H1 (cell line): ENCODE results near the gene MSI1. TPM values are rescaled to one million over a fixed set of nuclear protein-coding genes. Genes with fewer than 3 reads are reported as not detected.

Experiments
- BRCA1 ChIP-seq: IDR thresholded peaks from 2 replicates; pipeline ENCODE4 v1.6.1; 2012; ENCODE audit warnings: low read depth, low read length, improper control_type of control experiment
- CEBPB ChIP-seq: IDR thresholded peaks from 2 replicates; pipeline ENCODE4 v1.6.1; 2012; ENCODE audit warnings: low read depth, low read length
- CHD1 ChIP-seq: IDR thresholded peaks from 2 replicates; pipeline ENCODE4 v1.6.1; 2012; ENCODE audit warnings: low read depth, low read length, improper control_type of control experiment
- CTCF ChIP-seq, 3 experiments: IDR thresholded peaks; 1 replicate in 2 of 3; 2 replicates in 1 of 3; pipeline versions ENCODE4 v1.5.1 to v1.6.1; 2011; ENCODE audit warnings: low read length in 3 of 3, mild to moderate bottlenecking in 3 of 3, inconsistent platforms in 2 of 3, low read depth in 1 of 3, moderate library complexity in 1 of 3; ENCODE audit not compliant: insufficient read depth in 1 of 3; ENCODE audit errors: control extremely low read depth in 1 of 3
- EGR1 ChIP-seq: IDR thresholded peaks from 2 replicates; pipeline ENCODE4 v1.6.1; 2011; ENCODE audit warnings: low read depth, low read length, borderline replicate concordance
- EP300 ChIP-seq, 2 experiments: IDR thresholded peaks; 1 replicate in 1 of 2; 2 replicates in 1 of 2; pipeline ENCODE4 v1.6.1; 2011 to 2012; ENCODE audit warnings: low read depth in 2 of 2, low read length in 2 of 2, mild to moderate bottlenecking in 2 of 2, borderline replicate concordance in 1 of 2, inconsistent platforms in 1 of 2, moderate library complexity in 1 of 2
- GABPA ChIP-seq: IDR thresholded peaks from 2 replicates; pipeline ENCODE4 v1.6.1; 2011; ENCODE audit warnings: mild to moderate bottlenecking, low read length, moderate library complexity, borderline replicate concordance; ENCODE audit not compliant: insufficient read depth
- GTF2F1 ChIP-seq: IDR thresholded peaks from 2 replicates; pipeline ENCODE4 v1.6.1; 2012; ENCODE audit warnings: low read depth, low read length, improper control_type of control experiment, borderline replicate concordance
- MAX ChIP-seq: IDR thresholded peaks from 2 replicates; pipeline ENCODE4 v1.6.1; 2012; ENCODE audit warnings: inconsistent platforms
- PHF8 ChIP-seq: fragments of 200-600 bp; sonication (generic); conservative IDR thresholded peaks from 2 replicates; pipeline ENCODE4 v1.7.1; 2012; ENCODE audit warnings: low read depth, mild to moderate bottlenecking, inconsistent platforms, low read length, moderate library complexity
- POLR2A ChIP-seq, 2 experiments: IDR thresholded peaks; 1 replicate in 1 of 2; 2 replicates in 1 of 2; pipeline ENCODE4 v1.6.1; 2011; ENCODE audit warnings: low read depth in 2 of 2, low read length in 2 of 2, mild to moderate bottlenecking in 2 of 2; ENCODE audit errors: control extremely low read depth in 1 of 2
- POLR2AphosphoS5 ChIP-seq: IDR thresholded peaks from 2 replicates; pipeline ENCODE4 v1.6.1; 2011; ENCODE audit warnings: low read depth, low read length
- RBBP5 ChIP-seq: IDR thresholded peaks from 2 replicates; pipeline ENCODE4 v1.7.1; 2012; ENCODE audit warnings: low read depth, mild to moderate bottlenecking, inconsistent platforms, low read length, moderate library complexity, borderline replicate concordance
- RFX5 ChIP-seq: IDR thresholded peaks from 2 replicates; pipeline ENCODE4 v1.6.1; 2011; ENCODE audit warnings: low read depth, low read length, improper control_type of control experiment, borderline replicate concordance
- SIN3A ChIP-seq, 2 experiments: IDR thresholded peaks in 1 of 2; conservative IDR thresholded peaks in 1 of 2; 2 replicates each; pipeline ENCODE4 v1.6.1; 2011 to 2012; ENCODE audit warnings: low read length in 2 of 2, improper control_type of control experiment in 1 of 2, low read depth in 1 of 2, mild to moderate bottlenecking in 1 of 2
- SP1 ChIP-seq: IDR thresholded peaks from 2 replicates; pipeline ENCODE4 v1.6.1; 2011; ENCODE audit warnings: low read depth, low read length
- TAF7 ChIP-seq: optimal IDR thresholded peaks from 2 replicates; pipeline ENCODE3; 2011; ENCODE audit warnings: low read depth, mild to moderate bottlenecking, inconsistent platforms, low read length, moderate library complexity, borderline replicate concordance
- TBP ChIP-seq: IDR thresholded peaks from 2 replicates; pipeline ENCODE4 v1.6.1; 2011; ENCODE audit warnings: low read depth, low read length, improper control_type of control experiment
- TEAD4 ChIP-seq: IDR thresholded peaks from 2 replicates; pipeline ENCODE4 v1.6.1; 2012; ENCODE audit warnings: low read depth, low read length, inconsistent platforms, mixed read lengths
- YY1 ChIP-seq: IDR thresholded peaks from 2 replicates; pipeline ENCODE4 v1.6.1; 2011; ENCODE audit warnings: low read depth, mild to moderate bottlenecking, low read length
- ZNF274 ChIP-seq: IDR thresholded peaks from 2 replicates; pipeline ENCODE4 v1.7.0; 2012; ENCODE audit warnings: low read length, borderline replicate concordance; ENCODE audit errors: extremely low read depth
- polyA plus RNA-seq, 7 experiments: library from polyadenylated mRNA; depleted of rRNA in 3 of 7; stranded (reverse) in 5 of 7; unstranded in 2 of 7; fragments of >200 nt in 5 of 7; fragments of 200-250 nt in 2 of 7; gene quantifications; 1 replicate in 5 of 7; 2 replicates in 1 of 7; 4 replicates in 1 of 7; pipeline versions ENCODE4 v1.2.1 to v1.2.3, GENCODE V29; 2011 to 2013; ENCODE audit warnings: missing spikeins in 2 of 7, mixed read lengths in 2 of 7
- total RNA-seq: library from RNA; stranded (reverse); fragmentation: NEBNext Ultra II Directional; extraction: Animal tissue kit (Norgen Biotek cat#: 25700); gene quantifications from 2 replicates; pipeline ENCODE4 v1.2.1, GENCODE V29; 2021

MSI1 gene
- total and polyA plus RNA-seq, 2 of the 8 experiments (the other 6 are each of a cell fraction or from before 2014, with no cell fraction given): 13.5 to 51.9 TPM

- peak; percentile 68 to 81 (median 69) for TF ChIP-seq CTCF (IDR thresholded peaks at IDR 0.05; ENCODE audit: control extremely low read depth in 1 of 3, insufficient read depth in 1 of 3, low read depth in 1 of 3, low read length in 3 of 3)
- no peak for TF ChIP-seq ZNF274
- TF ChIP-seq BRCA1: no peak
- TF ChIP-seq TAF7: no peak
- TF ChIP-seq POLR2A (IDR thresholded peaks at IDR 0.05; ENCODE audit: control extremely low read depth in 1 of 2, low read depth in 2 of 2, low read length in 2 of 2): no peak
- TF ChIP-seq GTF2F1: no peak
- peak in 1 of 2 experiments; percentile 88; a peak in 1 of 3 replicates for TF ChIP-seq EP300 (IDR thresholded peaks at IDR 0.05; ENCODE audit: borderline replicate concordance in 1 of 2, low read depth in 2 of 2, low read length in 2 of 2)
- TF ChIP-seq GABPA: no peak
- no peak for TF ChIP-seq MAX
- no peak for TF ChIP-seq YY1
- TF ChIP-seq EGR1: no peak
- no peak for TF ChIP-seq CEBPB
- no peak for TF ChIP-seq TEAD4
- peak; percentile 83; the same call in 1 of the 2 replicates for TF ChIP-seq CHD1
- TF ChIP-seq SIN3A (conservative IDR thresholded peaks at IDR 0.05 in 1 of 2, IDR thresholded peaks at IDR 0.05 in 1 of 2; ENCODE audit: low read depth in 1 of 2, low read length in 2 of 2): peak; percentile 82 to 90; a peak in 3 of 4 replicates
- peak; percentile 72; the same call in 1 of the 2 replicates for TF ChIP-seq SP1
- no peak for TF ChIP-seq RFX5
- TF ChIP-seq POLR2AphosphoS5: no peak
- TF ChIP-seq TBP: 0 out of 2 replicates have a peak, but pooled peaks have one; percentile 23
- TF ChIP-seq PHF8: peak; percentile 36; the same call in 1 of the 2 replicates
- TF ChIP-seq RBBP5: no peak
These were observed 66.8 kb downstream of the MSI1 start, which contains the start of gene SIRT4 (continued) for GRCh38 chr12:120301962-120302815.
